Hepatocyte (in vitro differentiated cells): Measurements from ENCODE around the gene KIAA1217.

ENCODE experiments used
- EZH2 ChIP-seq: fragments of 200-600 bp; sonication (generic); IDR thresholded peaks from 2 replicates; pipeline ENCODE4 v1.6.1; 2016; ENCODE audit warnings: antibody characterized with exemption, mild to moderate bottlenecking, borderline replicate concordance
- EZH2phosphoT487 ChIP-seq: fragments of 200-600 bp; sonication (generic); IDR thresholded peaks from one replicate; pipeline ENCODE4 v1.6.1; 2018; ENCODE audit warnings: antibody characterized with exemption, mild to moderate bottlenecking, low read depth, moderate library complexity; ENCODE audit not compliant: unreplicated experiment, severe bottlenecking
- TF ChIP-seq, protein P1 (sequence below): fragments of 200-600 bp; sonication (generic); IDR thresholded peaks from 2 replicates; pipeline ENCODE4 v1.5.1; 2016; ENCODE audit warnings: antibody characterized with exemption, mild to moderate bottlenecking; ENCODE audit not compliant: poor library complexity

DNA sequence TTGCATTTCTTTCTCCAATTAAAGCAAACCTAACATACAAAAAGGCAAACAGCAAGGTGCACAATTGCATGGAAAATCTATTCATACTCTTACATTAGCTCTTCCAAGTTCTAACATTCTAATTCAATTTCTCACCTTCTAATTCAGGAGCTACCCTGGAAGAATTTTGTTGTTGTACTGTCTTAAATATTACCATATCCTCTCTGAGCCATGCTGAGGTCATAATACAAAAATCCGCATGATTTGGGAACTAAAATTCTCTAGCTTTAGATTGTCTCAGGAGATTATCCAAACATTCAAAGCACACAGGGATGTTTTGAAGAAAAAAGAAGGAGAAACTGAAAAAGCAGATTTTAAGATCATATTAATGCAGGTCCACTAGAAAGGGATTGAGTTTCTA is 229.9 kb downstream of the KIAA1217 start:
- TF ChIP-seq, protein P1, sequence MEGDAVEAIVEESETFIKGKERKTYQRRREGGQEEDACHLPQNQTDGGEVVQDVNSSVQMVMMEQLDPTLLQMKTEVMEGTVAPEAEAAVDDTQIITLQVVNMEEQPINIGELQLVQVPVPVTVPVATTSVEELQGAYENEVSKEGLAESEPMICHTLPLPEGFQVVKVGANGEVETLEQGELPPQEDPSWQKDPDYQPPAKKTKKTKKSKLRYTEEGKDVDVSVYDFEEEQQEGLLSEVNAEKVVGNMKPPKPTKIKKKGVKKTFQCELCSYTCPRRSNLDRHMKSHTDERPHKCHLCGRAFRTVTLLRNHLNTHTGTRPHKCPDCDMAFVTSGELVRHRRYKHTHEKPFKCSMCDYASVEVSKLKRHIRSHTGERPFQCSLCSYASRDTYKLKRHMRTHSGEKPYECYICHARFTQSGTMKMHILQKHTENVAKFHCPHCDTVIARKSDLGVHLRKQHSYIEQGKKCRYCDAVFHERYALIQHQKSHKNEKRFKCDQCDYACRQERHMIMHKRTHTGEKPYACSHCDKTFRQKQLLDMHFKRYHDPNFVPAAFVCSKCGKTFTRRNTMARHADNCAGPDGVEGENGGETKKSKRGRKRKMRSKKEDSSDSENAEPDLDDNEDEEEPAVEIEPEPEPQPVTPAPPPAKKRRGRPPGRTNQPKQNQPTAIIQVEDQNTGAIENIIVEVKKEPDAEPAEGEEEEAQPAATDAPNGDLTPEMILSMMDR = no peak
- no peak for TF ChIP-seq EZH2
- no peak for TF ChIP-seq EZH2phosphoT487
